AG09309 (cell line): ENCODE results near the gene USP21.

Experiments
- DNase-seq: peaks from one replicate; pipeline ENCODE4 v3.0.0-alpha.2; 2010; ENCODE audit warnings: low read depth
- H3K4me3 ChIP-seq: 2 replicates; pipeline ENCODE4 v1.5.1; 2011; ENCODE audit warnings: mild to moderate bottlenecking, low read depth, low read length, moderate library complexity; ENCODE audit not compliant: control insufficient read depth
- CTCF ChIP-seq: IDR thresholded peaks from 2 replicates; pipeline ENCODE4 v1.5.1; 2011; ENCODE audit warnings: mild to moderate bottlenecking, low read depth, low read length, inconsistent platforms; ENCODE audit not compliant: insufficient read depth, control insufficient read depth; ENCODE audit errors: missing control alignments

The USP21 gene

GRCh38 chr1:161215076-161215475 lies 55.8 kb downstream of the USP21 start, which contains the start of gene FCER1G:
Gene FCER1G (plus strand): TSS chr1:161215295. CDS start chr1:161215322, 27 bp downstream.
- no peak for DNase-seq

More at GRCh38 chr1:161215076-161215475, 55.8 kb downstream of the USP21 start, which contains the start of gene FCER1G:
- no peak for TF ChIP-seq CTCF
- H3K4me3 ChIP-seq = no peak within 1 kb of the TSS
